HepG2 (cell line): ENCODE data around the gene ZNF180. TPM values are rescaled to one million over a fixed set of nuclear protein-coding genes. Genes with fewer than 3 reads are reported as not detected.
A peak's percentile ranks its signal among the peaks of the same experiment; 100 is the strongest.

Experiments used
- ATAC-seq: fragments of 200-7000 bp; cut with Tn5 transposase; 3 replicates; pipeline ENCODE4 v1.9.1; 2020; ENCODE audit warnings: mild to moderate bottlenecking, moderate library complexity
- BruUV-seq: library from RNA; stranded (reverse); fragments of 400-500 nt; replicated peaks from 2 replicates; lab custom pipeline; 2021; lab: Mats Ljungman, UMichigan
- CTCF ChIA-PET: fragments of 300-600 bp; formaldehyde crosslinking; extraction: SDS; loops from one replicate; lab custom pipeline; 2021; ENCODE audit warnings: low total read pairs, inconsistent platforms, low intra/inter-chr PET ratio; lab: Yijun Ruan, JAX
- POLR2A ChIA-PET: fragments of 350-600 bp; sonication (Branson Sonifier 250); formaldehyde crosslinking; loops from one replicate; lab custom pipeline; 2020; ENCODE audit warnings: antibody characterized with exemption, inconsistent platforms; lab: Yijun Ruan, JAX
- DNase-seq: peaks from one replicate; pipeline ENCODE4 v3.0.0-alpha.2; 2015; ENCODE audit warnings: low spot score
- FAIRE-seq: peaks from 3 replicates; lab custom pipeline; 2011; peaks lifted over from hg19 to GRCh38; lab: Jason Lieb, UNC
- H2AFZ ChIP-seq: one replicate; pipeline ENCODE4 v1.6.1; 2011; ENCODE audit warnings: low read length, inconsistent platforms
- H3K27ac ChIP-seq: fragments of 300-600 bp; 3 replicates; pipeline ENCODE4 v1.8.0; 2011; ENCODE audit warnings: mixed run types, mild to moderate bottlenecking, mixed read lengths, low read length, inconsistent platforms; ENCODE audit not compliant: insufficient read depth; ENCODE audit errors: extremely low read length
- H3K27me3 ChIP-seq, 2 experiments: fragments of 200-600 bp in 1 of 2; 2 replicates in 1 of 2; 3 replicates in 1 of 2; pipeline versions ENCODE4 v1.6.0 to v1.8.0; 2011; ENCODE audit warnings: low read length in 2 of 2, mild to moderate bottlenecking in 2 of 2, moderate library complexity in 2 of 2, inconsistent platforms in 1 of 2; ENCODE audit not compliant: insufficient read depth in 2 of 2, control insufficient read depth in 1 of 2
- H3K36me3 ChIP-seq, 2 experiments: fragments of 200-600 bp in 1 of 2; replicated peaks in 1 of 2; 2 replicates in 1 of 2; 3 replicates in 1 of 2; pipeline versions ENCODE4 v1.5.1 to v1.8.0; 2011; ENCODE audit warnings: low read length in 2 of 2, inconsistent platforms in 1 of 2; ENCODE audit not compliant: insufficient read depth in 2 of 2, control insufficient read depth in 1 of 2
- H3K4me1 ChIP-seq: 2 replicates; pipeline ENCODE4 v1.5.1; 2012; ENCODE audit warnings: low read length, inconsistent platforms; ENCODE audit not compliant: insufficient read depth
- H3K4me2 ChIP-seq: 2 replicates; pipeline ENCODE4 v1.6.0; 2011; ENCODE audit warnings: low read depth, low read length, inconsistent platforms
- H3K4me3 ChIP-seq, 3 experiments: fragments of 200-600 bp in 1 of 3; sonication (generic), shearing (Covaris generic) in 1 of 3; replicated peaks in 1 of 3; 2 replicates each; pipeline ENCODE4 v1.5.1; 2011 to 2016; ENCODE audit warnings: low read length in 3 of 3, inconsistent platforms in 2 of 3, low read depth in 2 of 3, mild to moderate bottlenecking in 2 of 3, control low read depth in 1 of 3, mixed read lengths in 1 of 3; ENCODE audit not compliant: insufficient read depth in 1 of 3
- H3K79me2 ChIP-seq: one replicate; pipeline ENCODE4 v1.6.1; 2011; ENCODE audit warnings: low read length, inconsistent platforms; ENCODE audit not compliant: insufficient read depth
- H3K9ac ChIP-seq: 2 replicates; pipeline ENCODE4 v1.6.0; 2011; ENCODE audit warnings: mild to moderate bottlenecking, low read depth, low read length, inconsistent platforms; ENCODE audit not compliant: insufficient read depth
- H3K9me3 ChIP-seq: 2 replicates; pipeline ENCODE4 v1.5.1; 2012; ENCODE audit warnings: mild to moderate bottlenecking, low read length
- H4K20me1 ChIP-seq: 2 replicates; pipeline ENCODE4 v1.6.0; 2011; ENCODE audit warnings: inconsistent platforms, mild to moderate bottlenecking, low read length, moderate library complexity; ENCODE audit not compliant: insufficient read depth
- ERF ChIP-seq: IDR thresholded peaks from 2 replicates; pipeline ENCODE4 v1.6.1; 2018; ENCODE audit warnings: missing biosample characterization, missing genetic modification reagents
- NONO ChIP-seq, 2 experiments: fragments of 450-650 bp in 1 of 2; sonication (generic) in 1 of 2; formaldehyde crosslinking in 1 of 2; IDR thresholded peaks in 1 of 2; conservative IDR thresholded peaks in 1 of 2; 2 replicates each; pipeline versions ENCODE4 v1.6.1 to v1.8.0; 2017 to 2022; ENCODE audit warnings: mild to moderate bottlenecking in 1 of 2, missing genetic modification reagents in 1 of 2, moderate library complexity in 1 of 2
- RBFOX2 ChIP-seq: fragments of 200-400 bp; formaldehyde crosslinking; IDR thresholded peaks from 2 replicates; pipeline ENCODE4 v1.6.1; 2017; ENCODE audit warnings: low read depth, mild to moderate bottlenecking, low read length
- ZNF629 ChIP-seq: sonication (generic); formaldehyde crosslinking; conservative IDR thresholded peaks from 2 replicates; pipeline ENCODE4 v1.5.0; 2020; ENCODE audit warnings: missing genetic modification reagents
- ZSCAN9 ChIP-seq: IDR thresholded peaks from 2 replicates; pipeline ENCODE4 v1.6.1; 2016; ENCODE audit warnings: borderline replicate concordance
- WGBS: methylation state at CpG from one replicate; pipeline ENCODE4 v1.1.6; 2017; ENCODE audit warnings: low lambda C conversion rate; 5-methylcytosine and 5-hydroxymethylcytosine counted together
- in situ Hi-C: cut with HindIII; loops from 2 replicates; pipeline ENCODE4 v1.10.0; 2017; ENCODE audit warnings: low pct_unique_long_range_greater_than_20kb; ENCODE audit not compliant: extremely low pct_ligation_motif_present
- intact Hi-C: fragments of 100-400 bp; cut with micrococcal nuclease; formaldehyde crosslinking; loops from one replicate; pipeline ENCODE4 v1.10.0; 2022; ENCODE audit not compliant: unreplicated experiment
- polyA plus RNA-seq, 8 experiments: library from polyadenylated mRNA; depleted of rRNA in 3 of 8; stranded (reverse) in 7 of 8; unstranded in 1 of 8; fragments of >200 nt; fragmentation: Illumina TruSeq in 4 of 8; extraction: Trizol in 4 of 8; gene quantifications; 2 replicates each; pipeline versions ENCODE4 v1.2.1 to v1.2.3, GENCODE V29; 2011 to 2016; ENCODE audit warnings: low read depth in 4 of 8, missing spikeins in 1 of 8, mixed read lengths in 1 of 8; ENCODE audit not compliant: insufficient read depth in 1 of 8
- total RNA-seq, 5 experiments: library from RNA; depleted of rRNA; stranded (reverse); fragments of >200 nt; fragmentation: Illumina TruSeq; extraction: Trizol; gene quantifications; 2 replicates each; pipeline ENCODE4 v1.2.3, GENCODE V29; 2016; ENCODE audit warnings: low read depth in 1 of 5
- TF ChIP-seq, protein P1 (sequence below): sonication (generic); formaldehyde crosslinking; IDR thresholded peaks from 2 replicates; pipeline ENCODE4 v1.8.0; 2022; ENCODE audit warnings: mild to moderate bottlenecking, missing genetic modification reagents, moderate library complexity
- TF ChIP-seq, protein P2 (sequence below): sonication (generic); formaldehyde crosslinking; IDR thresholded peaks from 2 replicates; pipeline ENCODE4 v1.9.0; 2021; ENCODE audit warnings: missing genetic modification reagents, borderline replicate concordance

ZNF180 gene
- total and polyA plus RNA-seq, 2 of the 13 experiments (the other 11 are each of a cell fraction or from before 2014, with no cell fraction given): 0.92 to 9.3 TPM

DNA sequence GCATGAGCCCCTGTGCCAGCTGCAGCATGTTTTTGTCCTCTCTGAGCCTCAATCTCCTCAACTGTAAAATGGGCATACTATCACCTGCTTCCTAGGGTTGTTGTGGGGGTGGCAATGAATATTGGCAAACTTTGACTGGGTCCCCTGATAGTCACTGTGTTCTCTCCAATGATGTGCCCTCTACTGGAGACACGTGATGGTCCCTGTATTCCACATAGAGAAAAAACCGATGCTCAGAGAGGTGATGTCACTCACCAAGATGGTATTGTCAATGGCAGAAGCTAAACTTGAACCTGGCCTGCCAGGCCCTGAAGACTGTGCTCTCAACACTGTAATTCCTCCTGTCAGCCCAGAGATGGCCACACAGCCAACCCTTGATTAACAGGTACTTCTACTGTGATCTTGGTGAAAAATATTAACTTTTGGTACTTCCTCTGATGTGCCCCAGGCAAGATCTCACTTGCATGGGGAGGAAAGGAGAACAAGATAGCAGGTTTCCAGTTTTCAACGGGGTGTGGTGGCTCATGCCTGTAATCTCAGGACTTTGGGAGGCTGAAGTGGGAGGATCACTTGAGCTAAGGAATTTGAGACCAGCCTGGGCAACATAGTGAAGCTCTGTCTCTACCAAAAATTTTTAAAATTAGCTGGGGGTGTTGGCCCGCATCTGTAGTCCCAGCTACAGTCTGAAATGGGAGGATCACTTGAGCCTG lies 25.6 kb upstream of the ZNF180 start:
- POLR2A ChIA-PET: no interaction called here
- no peak overlapping the region for H3K9ac ChIP-seq
- H3K27me3 ChIP-seq: peaks cover 0 to 4% of the 10 kb centered on the region in 2 experiments; a peak in 1 of 5 replicates
- no peak for DNase-seq
- H4K20me1 ChIP-seq: no peaks in the 10 kb centered on the region
- BruUV-seq: no TSS peak
- in situ Hi-C loops: no loop called here
- TF ChIP-seq ERF (CRISPR knock-in tag): no peak
- TF ChIP-seq ZNF629 (CRISPR knock-in tag): peak; percentile 20; the same call in 1 of the 2 replicates
- TF ChIP-seq, all 625 proteins: peak for 1
- Histone ChIP-seq H3K36me3 (no peaks in the 10 kb centered on the region), H3K9me3 (no peaks in the 10 kb centered on the region), H3K4me1 (peaks cover 13% of the 10 kb centered on the region), H2AFZ (no peak overlapping the region), H3K27ac (no peak overlapping the region), H3K4me2 (no peak overlapping the region), H3K79me2 (no peaks in the 10 kb centered on the region), H3K4me3 (no peak overlapping the region)
- 27% methylated on average over 4 of the region's 4 CpGs for WGBS
- FAIRE-seq (no peak), ATAC-seq (no peak)
- CTCF ChIA-PET: no interaction called here
- intact Hi-C loops: no loop called here

DNA sequence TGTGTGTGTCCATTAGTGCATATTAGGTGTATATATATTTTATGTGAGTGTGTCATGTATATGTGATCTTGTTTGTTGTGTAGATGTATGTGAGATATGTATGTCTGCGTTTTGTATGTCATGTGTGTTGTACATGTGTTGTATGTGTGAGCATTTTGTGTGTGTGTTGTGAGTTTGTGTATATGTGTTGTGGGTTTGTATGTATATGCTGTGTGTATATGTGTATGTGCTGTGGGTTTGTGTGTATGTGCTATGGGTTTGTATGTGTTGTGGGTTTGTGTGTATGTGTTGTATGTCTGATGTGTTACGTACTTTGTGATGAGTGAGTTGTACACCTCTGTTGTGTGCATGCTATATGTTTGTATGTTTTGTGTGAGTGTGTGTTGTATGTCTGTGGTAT lies 21.0 kb upstream of the ZNF180 start:
- TF ChIP-seq, protein P1, sequence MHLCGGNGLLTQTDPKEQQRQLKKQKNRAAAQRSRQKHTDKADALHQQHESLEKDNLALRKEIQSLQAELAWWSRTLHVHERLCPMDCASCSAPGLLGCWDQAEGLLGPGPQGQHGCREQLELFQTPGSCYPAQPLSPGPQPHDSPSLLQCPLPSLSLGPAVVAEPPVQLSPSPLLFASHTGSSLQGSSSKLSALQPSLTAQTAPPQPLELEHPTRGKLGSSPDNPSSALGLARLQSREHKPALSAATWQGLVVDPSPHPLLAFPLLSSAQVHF (CRISPR knock-in tag): no peak
- 0 out of 2 replicates have a peak, but pooled peaks have one; percentile 4 for TF ChIP-seq NONO (IDR thresholded peaks at IDR 0.05)
- TF ChIP-seq NONO (CRISPR knock-in tag; conservative IDR thresholded peaks at IDR 0.05): no peak
- TF ChIP-seq ZSCAN9 (CRISPR knock-in tag): no peak
- TF ChIP-seq RBFOX2: no peak
- TF ChIP-seq, protein P2, sequence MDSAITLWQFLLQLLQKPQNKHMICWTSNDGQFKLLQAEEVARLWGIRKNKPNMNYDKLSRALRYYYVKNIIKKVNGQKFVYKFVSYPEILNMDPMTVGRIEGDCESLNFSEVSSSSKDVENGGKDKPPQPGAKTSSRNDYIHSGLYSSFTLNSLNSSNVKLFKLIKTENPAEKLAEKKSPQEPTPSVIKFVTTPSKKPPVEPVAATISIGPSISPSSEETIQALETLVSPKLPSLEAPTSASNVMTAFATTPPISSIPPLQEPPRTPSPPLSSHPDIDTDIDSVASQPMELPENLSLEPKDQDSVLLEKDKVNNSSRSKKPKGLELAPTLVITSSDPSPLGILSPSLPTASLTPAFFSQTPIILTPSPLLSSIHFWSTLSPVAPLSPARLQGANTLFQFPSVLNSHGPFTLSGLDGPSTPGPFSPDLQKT (CRISPR knock-in tag): no peak
- TF ChIP-seq, all 625 proteins: peak for 1
- Histone ChIP-seq H2AFZ (no peak overlapping the region), H3K4me3 (no peak overlapping the region), H3K27me3 (no peaks in the 10 kb centered on the region), H3K4me2 (no peak overlapping the region), H3K4me1 (no peaks in the 10 kb centered on the region), H3K36me3 (no peaks in the 10 kb centered on the region), H3K27ac (no peak overlapping the region), H3K9me3 (no peaks in the 10 kb centered on the region), H3K79me2 (no peaks in the 10 kb centered on the region), H3K9ac (no peak overlapping the region), H4K20me1 (no peaks in the 10 kb centered on the region)
- intact Hi-C loops (no loop called here), in situ Hi-C loops (no loop called here)
- no TSS peak for BruUV-seq
- ATAC-seq (no peak), DNase-seq (no peak), FAIRE-seq (no peak)
- ChIA-PET CTCF (no interaction called here), POLR2A (no interaction called here)
- 50% methylated on average over 2 of the region's 2 CpGs for WGBS
